Measurements from ENCODE around the gene FUCA2. TPM values are rescaled to one million over a fixed set of nuclear protein-coding genes. Genes with fewer than 3 reads are reported as not detected.

Gene FUCA2
- total and polyA plus RNA-seq, 2 of the 8 experiments (the other 6 are each of a cell fraction or from before 2014, with no cell fraction given), result 24.2 to 47.2 TPM

- H4K20me1 ChIP-seq (replicated peaks in 1 of 2; ENCODE audit: control insufficient read depth in 1 of 2, insufficient read depth in 2 of 2, low read length in 2 of 2), result no peaks in the 10 kb centered on the region
- no peaks in the 10 kb centered on the region; the same call in 1 of the 2 replicates for H3K23me2 ChIP-seq (ENCODE audit: low read depth, low read length)
- H3K9ac ChIP-seq (replicated peaks in 1 of 4; ENCODE audit: extremely low read depth in 1 of 4, low read depth in 3 of 4, low read length in 3 of 4), result no peak overlapping the region
- H3K4ac ChIP-seq (replicated peaks; ENCODE audit: insufficient read length, low read depth, low read length), result no peak overlapping the region
- H3K9me3 ChIP-seq (ENCODE audit: insufficient read depth in 2 of 2, low read depth in 1 of 2, low read length in 1 of 2), result no peaks in the 10 kb centered on the region
- H2BK15ac ChIP-seq (ENCODE audit: low read length), result no peak overlapping the region
- DNase-seq (ENCODE audit: low read depth in 1 of 2, low spot score in 2 of 2), result peak in 1 of 2 experiments; percentile 32
- H3K56ac ChIP-seq (replicated peaks; ENCODE audit: insufficient read length, low read depth, low read length), result no peak overlapping the region
- CTCF ChIA-PET (ENCODE audit: partially characterized antibody), result interaction anchor here (1.0 to 2.5 kb wide), 8 partner anchors 9 to 457 kb away, joined by 3 to 6 read pairs (median 4); no protein-coding TSS in a partner anchor
- no peak overlapping the region for H2BK5ac ChIP-seq (ENCODE audit: low read depth, low read length)
- no peak overlapping the region for H2AFZ ChIP-seq (ENCODE audit: low read length)
- WGBS, 2 experiments (ENCODE audit: extremely low coverage in 1 of 2, insufficient coverage in 1 of 2, insufficient read length in 1 of 2, insufficient replicate concordance in 2 of 2, low coverage in 1 of 2, low lambda C conversion rate in 2 of 2, missing lambda C conversion rate in 1 of 2), result 85% methylated on average over 6 of the region's 6 CpGs; no CpG with 5 or more reads in 1 of the 2 experiments
- no peak overlapping the region for H3K14ac ChIP-seq (ENCODE audit: insufficient read length)
- H3K4me2 ChIP-seq (ENCODE audit: insufficient read depth in 1 of 2, low read depth in 2 of 2, low read length in 2 of 2), result no peak overlapping the region
- no peak overlapping the region for H2BK12ac ChIP-seq (ENCODE audit: low read depth, low read length)
- no peak for FAIRE-seq
- H3K23ac ChIP-seq (ENCODE audit: insufficient read length), result no peak overlapping the region
- peaks cover 0 to 2% (median 0%) of the 10 kb centered on the region in 4 experiments; a peak in 2 of 7 replicates for H3K4me1 ChIP-seq (replicated peaks in 1 of 4; ENCODE audit: control insufficient read depth in 3 of 4, insufficient read depth in 4 of 4, low read length in 3 of 4)
- no peak overlapping the region for H3K18ac ChIP-seq (ENCODE audit: extremely low read depth, low read length)
- no peaks in the 10 kb centered on the region for H3K79me2 ChIP-seq (ENCODE audit: control insufficient read depth in 1 of 2, insufficient read depth in 2 of 2, low read length in 2 of 2)
- H3K36me3 ChIP-seq (ENCODE audit: control insufficient read depth in 2 of 4, insufficient read depth in 4 of 4, low read length in 3 of 4), result no peaks in the 10 kb centered on the region
- POLR2A ChIA-PET (ENCODE audit: partially characterized antibody), result no interaction called here
- H3K27ac ChIP-seq (ENCODE audit: low read depth, low read length), result no peak overlapping the region
- H4K8ac ChIP-seq (ENCODE audit: extremely low read depth, insufficient read depth, low read length), result no peak overlapping the region
- H2BK120ac ChIP-seq (replicated peaks; ENCODE audit: low read depth, low read length), result no peak overlapping the region
- no peak overlapping the region for H2BK20ac ChIP-seq (ENCODE audit: low read length)
- no peaks in the 10 kb centered on the region for H3K27me3 ChIP-seq (replicated peaks in 1 of 4; ENCODE audit: control insufficient read depth in 3 of 4, extremely low read depth in 1 of 4, insufficient read depth in 3 of 4, low read length in 3 of 4)
- H2AK5ac ChIP-seq (ENCODE audit: low read depth, low read length), result no peak overlapping the region
- no peaks in the 10 kb centered on the region for H3K79me1 ChIP-seq (ENCODE audit: low read depth, low read length)
- no peak overlapping the region for H3K4me3 ChIP-seq (ENCODE audit: extremely low read depth in 1 of 4, insufficient read depth in 2 of 4, low read depth in 3 of 4, low read length in 4 of 4)
- no peak overlapping the region for H4K5ac ChIP-seq (ENCODE audit: insufficient read length, low read depth, low read length)
- H4K91ac ChIP-seq (replicated peaks; ENCODE audit: insufficient read length, low read length), result no peak overlapping the region
- TF ChIP-seq JUND (IDR thresholded peaks at IDR 0.05; ENCODE audit: low read length) (no peak), PHF8 (conservative IDR thresholded peaks at IDR 0.05; ENCODE audit: low read depth, low read length) (no peak), POLR2AphosphoS5 (IDR thresholded peaks at IDR 0.05; ENCODE audit: low read depth, low read length) (no peak), RNF2 (IDR thresholded peaks at IDR 0.05; ENCODE audit: borderline replicate concordance, low read depth, low read length, missing control alignments, poor library complexity, severe bottlenecking) (no peak), HDAC2 (IDR thresholded peaks at IDR 0.05; ENCODE audit: borderline replicate concordance in 1 of 2, low read depth in 2 of 2, low read length in 2 of 2) (no peak), POU5F1 (IDR thresholded peaks at IDR 0.05; ENCODE audit: low read depth, low read length) (no peak), TBP (IDR thresholded peaks at IDR 0.05; ENCODE audit: low read depth, low read length) (no peak), SUZ12 (IDR thresholded peaks at IDR 0.05; ENCODE audit: low read length) (no peak), EGR1 (IDR thresholded peaks at IDR 0.05; ENCODE audit: borderline replicate concordance, low read depth, low read length) (no peak), SRF (IDR thresholded peaks at IDR 0.05; ENCODE audit: low read depth, low read length) (no peak), CTBP2 (IDR thresholded peaks at IDR 0.05; ENCODE audit: borderline replicate concordance, insufficient read depth, insufficient read length, low read length) (no peak), CBX8 (IDR thresholded peaks at IDR 0.05; ENCODE audit: borderline replicate concordance, low read depth, low read length) (no peak), HDAC6 (IDR thresholded peaks at IDR 0.05; ENCODE audit: low read depth, low read length) (no peak), FOSL1 (IDR thresholded peaks at IDR 0.05; ENCODE audit: insufficient read depth, low read depth, low read length) (no peak)
Observed at GRCh38 chr6:143556529-143556928, 45.0 kb upstream of the FUCA2 start.

Data from H1 (cell line).